Neural progenitor cell (in vitro differentiated cells): ENCODE measurements around the gene TWIST2. TPM values are rescaled to one million over a fixed set of nuclear protein-coding genes. Genes with fewer than 3 reads are reported as not detected.

Source experiments
- DNase-seq: peaks from one replicate; pipeline ENCODE4 v3.0.0-alpha.2; 2016; ENCODE audit warnings: low spot score
- H2AFZ ChIP-seq: fragments of 200-600 bp; sonication (generic); replicated peaks from 2 replicates; pipeline ENCODE4 v1.6.1; 2016; ENCODE audit warnings: antibody characterized with exemption
- H3F3A ChIP-seq: fragments of 200-600 bp; sonication (generic); 2 replicates; pipeline ENCODE4 v1.6.1; 2016; ENCODE audit warnings: antibody characterized with exemption, low read depth
- H3K27ac ChIP-seq: fragments of 200-600 bp; sonication (generic); 2 replicates; pipeline ENCODE4 v1.5.1; 2016; ENCODE audit warnings: mild to moderate bottlenecking
- H3K27me3 ChIP-seq: fragments of 200-600 bp; sonication (generic); 2 replicates; pipeline ENCODE4 v1.6.1; 2016; ENCODE audit warnings: mild to moderate bottlenecking, moderate library complexity
- H3K36me3 ChIP-seq: fragments of 200-600 bp; sonication (generic); 2 replicates; pipeline ENCODE4 v1.5.1; 2016
- H3K4me1 ChIP-seq: fragments of 200-600 bp; sonication (generic); 2 replicates; pipeline ENCODE4 v1.6.1; 2016; ENCODE audit warnings: mixed run types
- H3K4me2 ChIP-seq: fragments of 200-600 bp; sonication (generic); 2 replicates; pipeline ENCODE4 v1.6.1; 2016
- H3K4me3 ChIP-seq: fragments of 200-600 bp; sonication (generic); 2 replicates; pipeline ENCODE4 v1.5.1; 2016
- H3K79me2 ChIP-seq: fragments of 200-600 bp; sonication (generic); 2 replicates; pipeline ENCODE4 v1.6.1; 2016; ENCODE audit warnings: low read depth
- H3K9ac ChIP-seq: fragments of 200-600 bp; sonication (generic); 2 replicates; pipeline ENCODE4 v1.6.1; 2016
- H3K9me3 ChIP-seq: fragments of 200-600 bp; sonication (generic); 2 replicates; pipeline ENCODE4 v1.5.1; 2016; ENCODE audit warnings: low read depth
- H4K20me1 ChIP-seq: fragments of 200-600 bp; sonication (generic); 2 replicates; pipeline ENCODE4 v1.6.1; 2016; ENCODE audit warnings: low read depth
- H3K27ac Mint-ChIP-seq: 3 replicates; pipeline ENCODE4 v1.8.0; 2021; ENCODE audit warnings: mixed read lengths
- H3K27me3 Mint-ChIP-seq: 2 replicates; pipeline ENCODE4 v1.8.0; 2022; ENCODE audit warnings: low read depth, mild to moderate bottlenecking, inconsistent platforms, moderate library complexity, mixed read lengths; ENCODE audit not compliant: insufficient read depth
- H3K36me3 Mint-ChIP-seq: 3 replicates; pipeline ENCODE4 v1.8.0; 2021; ENCODE audit warnings: mixed read lengths
- H3K4me1 Mint-ChIP-seq: 3 replicates; pipeline ENCODE4 v1.8.0; 2021; ENCODE audit warnings: mixed read lengths
- H3K4me3 Mint-ChIP-seq: 3 replicates; pipeline ENCODE4 v1.8.0; 2021; ENCODE audit warnings: mild to moderate bottlenecking, moderate library complexity, mixed read lengths
- H3K9me3 Mint-ChIP-seq: 3 replicates; pipeline ENCODE4 v1.8.0; 2020; ENCODE audit warnings: mixed read lengths
- CTCF ChIP-seq: fragments of 200-600 bp; sonication (generic); IDR thresholded peaks from 2 replicates; pipeline ENCODE4 v1.5.1; 2017; ENCODE audit warnings: antibody characterized with exemption, mild to moderate bottlenecking
- EZH2 ChIP-seq: fragments of 200-600 bp; sonication (generic); IDR thresholded peaks from 2 replicates; pipeline ENCODE4 v1.6.1; 2017; ENCODE audit warnings: antibody characterized with exemption, mild to moderate bottlenecking, moderate library complexity
- EZH2phosphoT487 ChIP-seq: fragments of 200-600 bp; sonication (generic); IDR thresholded peaks from 2 replicates; pipeline ENCODE4 v1.6.1; 2017; ENCODE audit warnings: antibody characterized with exemption
- total RNA-seq: library from RNA; depleted of rRNA; stranded (reverse); fragments of >200 nt; gene quantifications from 2 replicates; pipeline ENCODE4 v1.2.3, GENCODE V29; 2015; ENCODE audit warnings: low replicate concordance

The TWIST2 gene
- total RNA-seq, 1 donor from 2014 or later: 0.51 TPM

DNA sequence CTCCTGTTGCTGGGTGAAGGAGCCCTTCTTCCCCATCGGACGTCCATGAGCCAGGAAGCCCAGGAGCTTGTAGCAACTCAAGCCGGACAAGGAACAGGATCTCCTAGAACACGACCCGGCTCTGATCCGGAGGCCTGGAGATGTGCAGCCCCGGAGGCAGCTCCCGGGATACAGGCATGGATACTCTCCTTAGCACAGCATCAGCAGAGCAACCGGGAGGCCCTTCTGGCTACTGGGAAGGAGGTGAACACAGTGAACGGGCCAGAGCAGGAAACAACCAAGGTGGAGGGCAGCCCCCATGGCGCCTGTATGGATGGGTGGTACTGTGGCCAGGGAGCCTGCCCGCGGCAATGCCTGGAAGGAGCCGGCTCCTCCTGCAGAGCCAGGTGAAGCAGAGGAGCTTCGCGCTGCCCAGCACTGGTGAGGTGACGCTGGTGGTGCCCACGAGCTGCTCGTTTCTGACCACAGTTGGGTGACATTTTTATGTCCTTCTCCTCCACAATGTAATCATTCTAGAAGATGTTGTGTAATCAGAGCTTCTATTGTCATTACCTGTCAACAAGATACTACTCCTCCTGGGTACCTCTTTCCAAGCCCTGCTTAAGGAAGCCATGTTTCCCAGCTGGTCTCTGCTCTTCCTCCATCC, 94.3 kb downstream of the TWIST2 start:
- Mint-ChIP-seq H3K36me3 (no peaks in the 10 kb centered on the region), H3K27me3 (peaks cover 6% of the 10 kb centered on the region), H3K27ac (no peak overlapping the region), H3K9me3 (no peaks in the 10 kb centered on the region), H3K4me3 (no peak overlapping the region), H3K4me1 (peaks cover 2% of the 10 kb centered on the region)
- no peak overlapping the region for H3K4me3 ChIP-seq
- no peaks in the 10 kb centered on the region for H3K27me3 ChIP-seq
- no peaks in the 10 kb centered on the region for H4K20me1 ChIP-seq
- no peaks in the 10 kb centered on the region for H3K36me3 ChIP-seq
- H3K27ac ChIP-seq: no peak overlapping the region
- DNase-seq: no peak
- no peaks in the 10 kb centered on the region for H3K4me1 ChIP-seq
- no peak overlapping the region for H3K9ac ChIP-seq
- no peak overlapping the region for H3K4me2 ChIP-seq
- no peak overlapping the region for H2AFZ ChIP-seq
- H3K9me3 ChIP-seq: no peaks in the 10 kb centered on the region
- no peaks in the 10 kb centered on the region for H3F3A ChIP-seq
- no peak for TF ChIP-seq EZH2phosphoT487
- no peak for TF ChIP-seq CTCF
- TF ChIP-seq EZH2: no peak
- H3K79me2 ChIP-seq: no peaks in the 10 kb centered on the region

DNA sequence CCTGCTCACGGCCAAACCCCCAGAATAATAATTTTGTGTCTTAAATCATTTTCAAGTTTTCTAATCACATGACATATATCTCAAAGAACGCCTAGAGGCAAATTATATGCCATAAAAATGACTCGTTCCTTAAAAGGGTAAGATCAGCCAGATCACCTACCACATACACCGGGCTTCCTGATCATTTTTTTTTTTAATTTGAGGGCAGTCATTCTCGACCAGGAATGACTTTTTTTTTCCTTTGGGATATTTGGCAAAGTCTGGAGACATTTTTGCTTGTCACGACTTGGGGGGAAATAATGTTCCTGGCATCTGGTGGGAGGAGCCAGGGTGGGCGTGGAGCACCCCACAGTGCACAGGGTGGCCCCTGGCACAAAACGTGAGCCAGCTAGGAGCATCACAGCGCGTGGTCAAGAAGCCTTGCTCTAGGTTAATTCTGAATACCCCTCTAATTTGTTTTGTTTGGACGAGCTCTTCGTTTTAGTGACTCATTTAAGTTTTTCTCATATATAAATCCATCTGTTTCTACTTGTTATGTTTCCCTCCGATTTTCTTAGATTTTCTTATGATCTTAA, 94.9 kb downstream of the TWIST2 start:
- peaks cover 6% of the 10 kb centered on the region for H3K27me3 Mint-ChIP-seq
- Histone ChIP-seq H3K9ac (no peak overlapping the region), H3K4me1 (no peaks in the 10 kb centered on the region), H3K27me3 (no peaks in the 10 kb centered on the region), H3K4me2 (no peak overlapping the region), H2AFZ (no peak overlapping the region), H4K20me1 (no peaks in the 10 kb centered on the region), H3K4me3 (no peak overlapping the region), H3K27ac (no peak overlapping the region), H3K9me3 (no peaks in the 10 kb centered on the region), H3K36me3 (no peaks in the 10 kb centered on the region), H3F3A (no peaks in the 10 kb centered on the region), H3K79me2 (no peaks in the 10 kb centered on the region)
- DNase-seq: no peak
- H3K27ac Mint-ChIP-seq: no peak overlapping the region
- no peak overlapping the region for H3K4me3 Mint-ChIP-seq
- H3K36me3 Mint-ChIP-seq: no peaks in the 10 kb centered on the region
- TF ChIP-seq EZH2 (no peak), EZH2phosphoT487 (no peak), CTCF (no peak)
- peaks cover 2% of the 10 kb centered on the region for H3K4me1 Mint-ChIP-seq
- H3K9me3 Mint-ChIP-seq: no peaks in the 10 kb centered on the region

- no peaks in the 10 kb centered on the region for H3F3A ChIP-seq
- no peaks in the 10 kb centered on the region for H3K27me3 ChIP-seq
- H3K27me3 Mint-ChIP-seq: peaks cover 6% of the 10 kb centered on the region
- no peak overlapping the region for H3K4me3 Mint-ChIP-seq
- TF ChIP-seq EZH2 (no peak), CTCF (no peak), EZH2phosphoT487 (no peak)
- no peaks in the 10 kb centered on the region for H3K9me3 Mint-ChIP-seq
- H3K4me1 Mint-ChIP-seq: peaks cover 4% of the 10 kb centered on the region
- no peak overlapping the region for H3K9ac ChIP-seq
- no peaks in the 10 kb centered on the region for H3K9me3 ChIP-seq
- no peak overlapping the region for H3K4me2 ChIP-seq
- no peaks in the 10 kb centered on the region for H3K79me2 ChIP-seq
- H3K4me3 ChIP-seq: no peak overlapping the region
- no peak overlapping the region for H2AFZ ChIP-seq
- no peaks in the 10 kb centered on the region for H4K20me1 ChIP-seq
- no peak overlapping the region for H3K27ac Mint-ChIP-seq
- H3K27ac ChIP-seq: no peak overlapping the region
- no peak for DNase-seq
- H3K36me3 Mint-ChIP-seq: no peaks in the 10 kb centered on the region
- no peaks in the 10 kb centered on the region for H3K4me1 ChIP-seq
- H3K36me3 ChIP-seq: no peaks in the 10 kb centered on the region
Observed at GRCh38 chr2:238943338-238944067, 95.6 kb downstream of the TWIST2 start.
